Measurements from ENCODE around the gene URB1. TPM values are rescaled to one million over a fixed set of nuclear protein-coding genes. Genes with fewer than 3 reads are reported as not detected.

Gene URB1
- total and polyA plus RNA-seq, 2 experiments from 2014 or later, result 7.7 to 44.1 TPM

DNA sequence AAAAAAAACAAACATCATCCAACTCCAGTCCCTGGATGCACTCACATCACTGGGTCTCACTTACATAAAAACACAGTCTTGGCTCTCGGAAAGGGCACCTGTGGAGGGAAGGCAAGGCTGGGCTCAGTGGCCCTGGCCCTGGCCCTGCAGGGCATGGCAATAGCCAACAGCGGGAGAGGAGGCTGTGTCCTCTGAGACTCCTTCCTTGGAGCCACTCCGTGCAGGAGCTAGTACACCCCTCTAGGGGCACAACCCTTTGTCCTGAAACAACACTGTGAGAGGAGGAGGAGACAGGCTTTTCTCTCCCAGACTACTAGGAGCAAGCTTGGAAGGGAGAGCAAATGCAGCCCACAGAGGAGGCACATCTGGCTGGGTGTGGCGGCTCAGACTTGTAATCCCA is 28.0 kb downstream of the URB1 start:
- TF ChIP-seq NANOG (IDR thresholded peaks at IDR 0.05; ENCODE audit: borderline replicate concordance), result no peak
- TF ChIP-seq CREB1 (CRISPR knock-in tag; IDR thresholded peaks at IDR 0.05; ENCODE audit: low read depth), result no peak
- no peak for TF ChIP-seq EZH2phosphoT487 (IDR thresholded peaks at IDR 0.05; ENCODE audit: unreplicated experiment)
- TF ChIP-seq JUNB (IDR thresholded peaks at IDR 0.05; ENCODE audit: unreplicated experiment), result no peak
- no peak for TF ChIP-seq POLR2AphosphoS5 (IDR thresholded peaks at IDR 0.05; ENCODE audit: low read depth)
- TF ChIP-seq, protein P1, sequence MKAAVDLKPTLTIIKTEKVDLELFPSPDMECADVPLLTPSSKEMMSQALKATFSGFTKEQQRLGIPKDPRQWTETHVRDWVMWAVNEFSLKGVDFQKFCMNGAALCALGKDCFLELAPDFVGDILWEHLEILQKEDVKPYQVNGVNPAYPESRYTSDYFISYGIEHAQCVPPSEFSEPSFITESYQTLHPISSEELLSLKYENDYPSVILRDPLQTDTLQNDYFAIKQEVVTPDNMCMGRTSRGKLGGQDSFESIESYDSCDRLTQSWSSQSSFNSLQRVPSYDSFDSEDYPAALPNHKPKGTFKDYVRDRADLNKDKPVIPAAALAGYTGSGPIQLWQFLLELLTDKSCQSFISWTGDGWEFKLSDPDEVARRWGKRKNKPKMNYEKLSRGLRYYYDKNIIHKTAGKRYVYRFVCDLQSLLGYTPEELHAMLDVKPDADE (IDR thresholded peaks at IDR 0.05), result no peak
- no peak for TF ChIP-seq ZNF114 (CRISPR knock-in tag; IDR thresholded peaks at IDR 0.05)
- no peak for TF ChIP-seq EZH2 (IDR thresholded peaks at IDR 0.05; ENCODE audit: low read depth, unreplicated experiment)
- TF ChIP-seq, protein P2, sequence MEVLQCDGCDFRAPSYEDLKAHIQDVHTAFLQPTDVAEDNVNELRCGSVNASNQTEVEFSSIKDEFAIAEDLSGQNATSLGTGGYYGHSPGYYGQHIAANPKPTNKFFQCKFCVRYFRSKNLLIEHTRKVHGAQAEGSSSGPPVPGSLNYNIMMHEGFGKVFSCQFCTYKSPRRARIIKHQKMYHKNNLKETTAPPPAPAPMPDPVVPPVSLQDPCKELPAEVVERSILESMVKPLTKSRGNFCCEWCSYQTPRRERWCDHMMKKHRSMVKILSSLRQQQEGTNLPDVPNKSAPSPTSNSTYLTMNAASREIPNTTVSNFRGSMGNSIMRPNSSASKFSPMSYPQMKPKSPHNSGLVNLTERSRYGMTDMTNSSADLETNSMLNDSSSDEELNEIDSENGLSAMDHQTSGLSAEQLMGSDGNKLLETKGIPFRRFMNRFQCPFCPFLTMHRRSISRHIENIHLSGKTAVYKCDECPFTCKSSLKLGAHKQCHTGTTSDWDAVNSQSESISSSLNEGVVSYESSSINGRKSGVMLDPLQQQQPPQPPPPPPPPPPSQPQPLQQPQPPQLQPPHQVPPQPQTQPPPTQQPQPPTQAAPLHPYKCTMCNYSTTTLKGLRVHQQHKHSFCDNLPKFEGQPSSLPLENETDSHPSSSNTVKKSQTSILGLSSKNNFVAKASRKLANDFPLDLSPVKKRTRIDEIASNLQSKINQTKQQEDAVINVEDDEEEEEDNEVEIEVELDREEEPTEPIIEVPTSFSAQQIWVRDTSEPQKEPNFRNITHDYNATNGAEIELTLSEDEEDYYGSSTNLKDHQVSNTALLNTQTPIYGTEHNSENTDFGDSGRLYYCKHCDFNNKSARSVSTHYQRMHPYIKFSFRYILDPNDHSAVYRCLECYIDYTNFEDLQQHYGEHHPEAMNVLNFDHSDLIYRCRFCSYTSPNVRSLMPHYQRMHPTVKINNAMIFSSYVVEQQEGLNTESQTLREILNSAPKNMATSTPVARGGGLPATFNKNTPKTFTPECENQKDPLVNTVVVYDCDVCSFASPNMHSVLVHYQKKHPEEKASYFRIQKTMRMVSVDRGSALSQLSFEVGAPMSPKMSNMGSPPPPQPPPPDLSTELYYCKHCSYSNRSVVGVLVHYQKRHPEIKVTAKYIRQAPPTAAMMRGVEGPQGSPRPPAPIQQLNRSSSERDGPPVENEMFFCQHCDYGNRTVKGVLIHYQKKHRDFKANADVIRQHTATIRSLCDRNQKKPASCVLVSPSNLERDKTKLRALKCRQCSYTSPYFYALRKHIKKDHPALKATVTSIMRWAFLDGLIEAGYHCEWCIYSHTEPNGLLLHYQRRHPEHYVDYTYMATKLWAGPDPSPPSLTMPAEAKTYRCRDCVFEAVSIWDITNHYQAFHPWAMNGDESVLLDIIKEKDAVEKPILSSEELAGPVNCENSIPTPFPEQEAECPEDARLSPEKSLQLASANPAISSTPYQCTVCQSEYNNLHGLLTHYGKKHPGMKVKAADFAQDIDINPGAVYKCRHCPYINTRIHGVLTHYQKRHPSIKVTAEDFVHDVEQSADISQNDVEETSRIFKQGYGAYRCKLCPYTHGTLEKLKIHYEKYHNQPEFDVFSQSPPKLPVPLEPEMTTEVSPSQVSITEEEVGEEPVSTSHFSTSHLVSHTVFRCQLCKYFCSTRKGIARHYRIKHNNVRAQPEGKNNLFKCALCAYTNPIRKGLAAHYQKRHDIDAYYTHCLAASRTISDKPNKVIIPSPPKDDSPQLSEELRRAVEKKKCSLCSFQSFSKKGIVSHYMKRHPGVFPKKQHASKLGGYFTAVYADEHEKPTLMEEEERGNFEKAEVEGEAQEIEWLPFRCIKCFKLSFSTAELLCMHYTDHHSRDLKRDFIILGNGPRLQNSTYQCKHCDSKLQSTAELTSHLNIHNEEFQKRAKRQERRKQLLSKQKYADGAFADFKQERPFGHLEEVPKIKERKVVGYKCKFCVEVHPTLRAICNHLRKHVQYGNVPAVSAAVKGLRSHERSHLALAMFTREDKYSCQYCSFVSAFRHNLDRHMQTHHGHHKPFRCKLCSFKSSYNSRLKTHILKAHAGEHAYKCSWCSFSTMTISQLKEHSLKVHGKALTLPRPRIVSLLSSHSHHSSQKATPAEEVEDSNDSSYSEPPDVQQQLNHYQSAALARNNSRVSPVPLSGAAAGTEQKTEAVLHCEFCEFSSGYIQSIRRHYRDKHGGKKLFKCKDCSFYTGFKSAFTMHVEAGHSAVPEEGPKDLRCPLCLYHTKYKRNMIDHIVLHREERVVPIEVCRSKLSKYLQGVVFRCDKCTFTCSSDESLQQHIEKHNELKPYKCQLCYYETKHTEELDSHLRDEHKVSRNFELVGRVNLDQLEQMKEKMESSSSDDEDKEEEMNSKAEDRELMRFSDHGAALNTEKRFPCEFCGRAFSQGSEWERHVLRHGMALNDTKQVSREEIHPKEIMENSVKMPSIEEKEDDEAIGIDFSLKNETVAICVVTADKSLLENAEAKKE (CRISPR knock-in tag; IDR thresholded peaks at IDR 0.05), result no peak
- no peak for TF ChIP-seq ZNF331 (CRISPR knock-in tag; IDR thresholded peaks at IDR 0.05; ENCODE audit: low read depth)
- no peak for TF ChIP-seq STAT1 (IDR thresholded peaks at IDR 0.05; ENCODE audit: unreplicated experiment)
- TF ChIP-seq, protein P3, sequence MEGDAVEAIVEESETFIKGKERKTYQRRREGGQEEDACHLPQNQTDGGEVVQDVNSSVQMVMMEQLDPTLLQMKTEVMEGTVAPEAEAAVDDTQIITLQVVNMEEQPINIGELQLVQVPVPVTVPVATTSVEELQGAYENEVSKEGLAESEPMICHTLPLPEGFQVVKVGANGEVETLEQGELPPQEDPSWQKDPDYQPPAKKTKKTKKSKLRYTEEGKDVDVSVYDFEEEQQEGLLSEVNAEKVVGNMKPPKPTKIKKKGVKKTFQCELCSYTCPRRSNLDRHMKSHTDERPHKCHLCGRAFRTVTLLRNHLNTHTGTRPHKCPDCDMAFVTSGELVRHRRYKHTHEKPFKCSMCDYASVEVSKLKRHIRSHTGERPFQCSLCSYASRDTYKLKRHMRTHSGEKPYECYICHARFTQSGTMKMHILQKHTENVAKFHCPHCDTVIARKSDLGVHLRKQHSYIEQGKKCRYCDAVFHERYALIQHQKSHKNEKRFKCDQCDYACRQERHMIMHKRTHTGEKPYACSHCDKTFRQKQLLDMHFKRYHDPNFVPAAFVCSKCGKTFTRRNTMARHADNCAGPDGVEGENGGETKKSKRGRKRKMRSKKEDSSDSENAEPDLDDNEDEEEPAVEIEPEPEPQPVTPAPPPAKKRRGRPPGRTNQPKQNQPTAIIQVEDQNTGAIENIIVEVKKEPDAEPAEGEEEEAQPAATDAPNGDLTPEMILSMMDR (conservative IDR thresholded peaks at IDR 0.05; ENCODE audit: low read depth in 2 of 2), result no peak
- TF ChIP-seq, protein P4, sequence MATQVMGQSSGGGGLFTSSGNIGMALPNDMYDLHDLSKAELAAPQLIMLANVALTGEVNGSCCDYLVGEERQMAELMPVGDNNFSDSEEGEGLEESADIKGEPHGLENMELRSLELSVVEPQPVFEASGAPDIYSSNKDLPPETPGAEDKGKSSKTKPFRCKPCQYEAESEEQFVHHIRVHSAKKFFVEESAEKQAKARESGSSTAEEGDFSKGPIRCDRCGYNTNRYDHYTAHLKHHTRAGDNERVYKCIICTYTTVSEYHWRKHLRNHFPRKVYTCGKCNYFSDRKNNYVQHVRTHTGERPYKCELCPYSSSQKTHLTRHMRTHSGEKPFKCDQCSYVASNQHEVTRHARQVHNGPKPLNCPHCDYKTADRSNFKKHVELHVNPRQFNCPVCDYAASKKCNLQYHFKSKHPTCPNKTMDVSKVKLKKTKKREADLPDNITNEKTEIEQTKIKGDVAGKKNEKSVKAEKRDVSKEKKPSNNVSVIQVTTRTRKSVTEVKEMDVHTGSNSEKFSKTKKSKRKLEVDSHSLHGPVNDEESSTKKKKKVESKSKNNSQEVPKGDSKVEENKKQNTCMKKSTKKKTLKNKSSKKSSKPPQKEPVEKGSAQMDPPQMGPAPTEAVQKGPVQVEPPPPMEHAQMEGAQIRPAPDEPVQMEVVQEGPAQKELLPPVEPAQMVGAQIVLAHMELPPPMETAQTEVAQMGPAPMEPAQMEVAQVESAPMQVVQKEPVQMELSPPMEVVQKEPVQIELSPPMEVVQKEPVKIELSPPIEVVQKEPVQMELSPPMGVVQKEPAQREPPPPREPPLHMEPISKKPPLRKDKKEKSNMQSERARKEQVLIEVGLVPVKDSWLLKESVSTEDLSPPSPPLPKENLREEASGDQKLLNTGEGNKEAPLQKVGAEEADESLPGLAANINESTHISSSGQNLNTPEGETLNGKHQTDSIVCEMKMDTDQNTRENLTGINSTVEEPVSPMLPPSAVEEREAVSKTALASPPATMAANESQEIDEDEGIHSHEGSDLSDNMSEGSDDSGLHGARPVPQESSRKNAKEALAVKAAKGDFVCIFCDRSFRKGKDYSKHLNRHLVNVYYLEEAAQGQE (IDR thresholded peaks at IDR 0.05; ENCODE audit: unreplicated experiment), result no peak
- H3K36me3 Mint-ChIP-seq (ENCODE audit: low read depth), result peaks cover 89% of the 10 kb centered on the region

More for the DNA sequence above, 28.0 kb downstream of the URB1 start:
- Histone ChIP-seq H3K4me1 (ENCODE audit: insufficient read depth) (no peaks in the 10 kb centered on the region), H4K20me1 (replicated peaks; ENCODE audit: insufficient read depth) (peaks cover 12% of the 10 kb centered on the region; the same call in 1 of the 2 replicates), H2AFZ (no peak overlapping the region), H3K9me2 (ENCODE audit: insufficient read depth) (no peaks in the 10 kb centered on the region), H3K27ac (ENCODE audit: low read depth) (no peak overlapping the region), H3K36me3 (ENCODE audit: insufficient read depth) (peaks cover 77% of the 10 kb centered on the region), H3K27me3 (ENCODE audit: insufficient read depth) (no peaks in the 10 kb centered on the region), H3K79me2 (replicated peaks; ENCODE audit: insufficient read depth) (no peaks in the 10 kb centered on the region), H3K4me2 (no peak overlapping the region), H3K4me3 (no peak overlapping the region), H3F3A (replicated peaks; ENCODE audit: low read depth) (0 out of 2 replicates have a peak, but pooled peaks cover 2% of the 10 kb centered on the region)
- H3K4me3 Mint-ChIP-seq, result no peak overlapping the region
- no peaks in the 10 kb centered on the region for H3K4me1 Mint-ChIP-seq
- peak; percentile 27 for DNase-seq (ENCODE audit: low spot score)
- peaks cover 4% of the 10 kb centered on the region for H3K27me3 Mint-ChIP-seq (ENCODE audit: insufficient read depth, low read depth, poor library complexity)
- H3K27ac Mint-ChIP-seq, result no peak overlapping the region; the same call in 1 of the 2 replicates
- H3K9me3 Mint-ChIP-seq, result no peaks in the 10 kb centered on the region
- peak; percentile 77 for ATAC-seq
